Measurements from ENCODE around the gene WDR64. TPM values are rescaled to one million over a fixed set of nuclear protein-coding genes. Genes with fewer than 3 reads are reported as not detected.

The WDR64 gene
- total RNA-seq, 1 donor from 2014 or later: 0.80 TPM

DNA sequence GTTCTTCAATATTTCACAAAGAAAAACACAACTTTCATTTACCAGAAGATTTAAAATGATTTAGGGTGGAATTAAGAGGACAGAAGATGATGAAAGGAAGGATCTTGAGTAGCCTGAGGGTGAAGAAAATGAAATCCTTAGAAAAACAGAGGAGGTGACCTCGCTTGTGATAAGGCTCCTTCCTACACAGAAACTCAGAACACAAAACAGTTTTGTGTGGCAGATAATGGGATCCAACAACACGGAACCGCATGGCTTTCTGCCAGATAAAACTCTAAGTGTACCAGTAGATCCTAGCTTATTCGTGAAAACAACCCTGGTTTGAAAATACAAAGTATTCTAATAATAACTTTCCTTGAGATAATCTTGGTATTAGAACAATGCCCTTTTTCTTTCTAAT lies 121.9 kb downstream of the WDR64 start:
- Mint-ChIP-seq H3K9me3 (ENCODE audit: unreplicated experiment) (no peaks in the 10 kb centered on the region), H3K36me3 (ENCODE audit: low read depth, unreplicated experiment) (no peaks in the 10 kb centered on the region), H3K27me3 (ENCODE audit: unreplicated experiment) (no peaks in the 10 kb centered on the region), H3K4me1 (ENCODE audit: unreplicated experiment) (no peaks in the 10 kb centered on the region), H3K27ac (ENCODE audit: unreplicated experiment) (no peak overlapping the region), H3K4me3 (ENCODE audit: unreplicated experiment) (no peak overlapping the region)
- DNase-seq (ENCODE audit: low spot score): no peak
- no peak for TF ChIP-seq CTCF (IDR thresholded peaks at IDR 0.05; ENCODE audit: unreplicated experiment)

- DNase-seq (ENCODE audit: low spot score): no peak
- no peak overlapping the region for H3K27ac Mint-ChIP-seq (ENCODE audit: unreplicated experiment)
- TF ChIP-seq CTCF (IDR thresholded peaks at IDR 0.05; ENCODE audit: unreplicated experiment): no peak
- no peaks in the 10 kb centered on the region for H3K4me1 Mint-ChIP-seq (ENCODE audit: unreplicated experiment)
- no peak overlapping the region for H3K4me3 Mint-ChIP-seq (ENCODE audit: unreplicated experiment)
- no peaks in the 10 kb centered on the region for H3K9me3 Mint-ChIP-seq (ENCODE audit: unreplicated experiment)
- no peaks in the 10 kb centered on the region for H3K36me3 Mint-ChIP-seq (ENCODE audit: low read depth, unreplicated experiment)
- H3K27me3 Mint-ChIP-seq (ENCODE audit: unreplicated experiment): no peaks in the 10 kb centered on the region
These were observed 122.9 kb downstream of the WDR64 start for GRCh38 chr1:241775021-241775420.

DNA sequence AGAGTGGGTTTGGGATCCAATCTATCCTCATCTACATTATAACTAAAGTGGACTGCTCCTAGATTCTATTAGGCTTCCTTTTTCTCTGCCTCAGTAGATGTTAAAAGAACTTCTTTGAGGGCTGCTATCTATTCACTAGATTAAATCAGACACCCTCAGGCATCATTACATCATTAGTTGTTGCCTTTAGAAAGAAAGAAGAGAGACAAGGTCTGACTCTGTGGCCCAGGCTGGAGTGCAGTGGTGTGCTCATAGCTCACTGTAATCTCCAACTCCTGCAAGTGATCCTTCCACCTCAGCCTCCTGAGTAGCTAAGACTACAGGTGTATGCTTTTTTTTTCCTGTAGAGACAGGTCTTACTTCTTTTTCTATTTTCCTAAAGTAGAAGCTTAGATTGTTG lies 124.8 kb downstream of the WDR64 start:
- no peak for TF ChIP-seq CTCF (IDR thresholded peaks at IDR 0.05; ENCODE audit: unreplicated experiment)
- DNase-seq (ENCODE audit: low spot score): no peak
- no peaks in the 10 kb centered on the region for H3K36me3 Mint-ChIP-seq (ENCODE audit: low read depth, unreplicated experiment)
- no peaks in the 10 kb centered on the region for H3K27me3 Mint-ChIP-seq (ENCODE audit: unreplicated experiment)
- H3K4me3 Mint-ChIP-seq (ENCODE audit: unreplicated experiment): no peak overlapping the region
- H3K27ac Mint-ChIP-seq (ENCODE audit: unreplicated experiment): no peak overlapping the region
- no peaks in the 10 kb centered on the region for H3K9me3 Mint-ChIP-seq (ENCODE audit: unreplicated experiment)
- H3K4me1 Mint-ChIP-seq (ENCODE audit: unreplicated experiment): no peaks in the 10 kb centered on the region

DNA sequence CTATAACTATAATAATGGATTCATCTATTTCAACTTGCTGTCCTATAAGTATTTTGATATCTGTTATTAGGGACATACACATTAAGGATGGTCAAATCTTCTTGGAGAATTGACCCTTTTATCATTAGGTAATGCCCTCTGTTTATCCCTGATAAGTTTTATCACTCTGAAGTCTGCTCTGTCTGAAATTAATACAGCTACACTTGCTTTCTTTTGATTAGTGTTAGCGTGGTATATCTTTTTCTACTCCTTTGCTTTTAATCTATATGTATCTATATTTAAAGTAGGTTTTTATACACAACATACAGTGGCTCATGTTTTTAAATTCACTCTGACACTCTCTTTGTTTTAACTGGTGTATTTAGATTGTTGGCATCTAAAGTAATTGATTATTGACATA lies 126.0 kb downstream of the WDR64 start:
- Mint-ChIP-seq H3K9me3 (ENCODE audit: unreplicated experiment) (no peaks in the 10 kb centered on the region), H3K27ac (ENCODE audit: unreplicated experiment) (no peak overlapping the region), H3K4me3 (ENCODE audit: unreplicated experiment) (no peak overlapping the region), H3K27me3 (ENCODE audit: unreplicated experiment) (no peaks in the 10 kb centered on the region), H3K4me1 (ENCODE audit: unreplicated experiment) (peaks cover 8% of the 10 kb centered on the region), H3K36me3 (ENCODE audit: low read depth, unreplicated experiment) (no peaks in the 10 kb centered on the region)
- DNase-seq (ENCODE audit: low spot score): no peak
- TF ChIP-seq CTCF (IDR thresholded peaks at IDR 0.05; ENCODE audit: unreplicated experiment): no peak

- no peak overlapping the region for H3K27ac Mint-ChIP-seq (ENCODE audit: unreplicated experiment)
- no peak overlapping the region for H3K4me3 Mint-ChIP-seq (ENCODE audit: unreplicated experiment)
- TF ChIP-seq CTCF (IDR thresholded peaks at IDR 0.05; ENCODE audit: unreplicated experiment): no peak
- peaks cover 8% of the 10 kb centered on the region for H3K4me1 Mint-ChIP-seq (ENCODE audit: unreplicated experiment)
- DNase-seq (ENCODE audit: low spot score): no peak
- H3K36me3 Mint-ChIP-seq (ENCODE audit: low read depth, unreplicated experiment): no peaks in the 10 kb centered on the region
- H3K27me3 Mint-ChIP-seq (ENCODE audit: unreplicated experiment): no peaks in the 10 kb centered on the region
- no peaks in the 10 kb centered on the region for H3K9me3 Mint-ChIP-seq (ENCODE audit: unreplicated experiment)
These were observed 127.8 kb downstream of the WDR64 start for GRCh38 chr1:241779897-241780296.

Data from endothelial cell (in vitro differentiated cells).